ENCODE results near the gene STX1B.
"Not testable (repeated sequence)": the region's sequence is repeated elsewhere in the genome, so short reads cannot be mapped to it uniquely, and the experiment has no call there.

The STX1B gene

DNA sequence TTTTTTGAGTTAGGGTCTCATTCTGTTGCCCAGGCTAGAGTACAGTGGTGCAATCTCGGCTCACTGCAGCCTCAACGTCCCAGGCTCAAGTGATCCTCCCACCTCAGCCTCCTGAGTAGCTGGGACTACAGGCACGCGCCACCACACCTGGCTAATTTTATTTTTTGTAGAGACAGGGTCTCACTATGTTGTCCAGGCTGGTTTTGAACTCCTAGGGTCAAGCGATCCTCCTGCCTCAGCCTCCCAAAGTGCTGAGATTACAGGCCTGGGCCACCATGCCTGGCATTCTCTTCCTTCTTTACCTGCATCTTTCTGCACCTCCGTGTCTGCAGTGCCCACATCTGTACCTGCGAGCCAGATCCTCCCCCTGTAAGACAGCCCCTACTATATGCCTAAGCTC lies 1.4 kb upstream of the STX1B start:
- DNase-seq, result not testable (repeated sequence)

DNA sequence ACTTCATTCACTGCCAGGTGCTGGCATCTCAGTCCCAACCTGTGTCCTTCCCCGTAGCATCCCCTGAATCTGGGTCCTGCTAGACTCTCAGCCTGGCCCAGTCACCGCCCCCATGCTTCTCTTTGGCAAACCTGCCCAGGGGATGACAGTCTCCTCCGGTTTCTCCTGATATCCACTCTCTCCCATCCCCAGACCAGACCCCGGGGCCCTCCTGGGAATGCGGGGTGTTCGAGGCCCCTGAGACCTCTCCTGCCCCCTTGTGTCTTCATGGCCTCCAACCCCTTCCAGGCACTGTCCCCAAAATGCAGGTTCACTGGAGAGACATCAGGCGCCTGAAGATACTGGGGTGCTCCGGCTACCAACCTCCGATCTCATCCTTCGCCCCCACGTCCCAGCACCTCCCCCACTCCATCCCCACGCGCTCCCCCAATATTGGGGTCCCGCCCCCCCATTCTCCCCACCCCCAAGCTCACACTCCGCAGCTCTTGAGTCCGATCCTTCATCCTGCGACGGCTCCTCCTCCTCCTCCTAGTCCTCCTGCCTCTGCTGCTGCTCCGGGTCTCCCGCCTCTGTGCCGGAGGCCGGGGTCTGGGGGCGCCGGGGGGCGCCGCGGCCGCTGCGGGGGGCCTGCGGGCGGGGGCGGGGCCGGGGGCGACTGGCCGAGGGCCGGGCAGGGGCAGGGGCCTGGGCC lies 399 bp downstream of the STX1B start:
- DNase-seq, result peak in 1 of 6 experiments; percentile 16

DNA sequence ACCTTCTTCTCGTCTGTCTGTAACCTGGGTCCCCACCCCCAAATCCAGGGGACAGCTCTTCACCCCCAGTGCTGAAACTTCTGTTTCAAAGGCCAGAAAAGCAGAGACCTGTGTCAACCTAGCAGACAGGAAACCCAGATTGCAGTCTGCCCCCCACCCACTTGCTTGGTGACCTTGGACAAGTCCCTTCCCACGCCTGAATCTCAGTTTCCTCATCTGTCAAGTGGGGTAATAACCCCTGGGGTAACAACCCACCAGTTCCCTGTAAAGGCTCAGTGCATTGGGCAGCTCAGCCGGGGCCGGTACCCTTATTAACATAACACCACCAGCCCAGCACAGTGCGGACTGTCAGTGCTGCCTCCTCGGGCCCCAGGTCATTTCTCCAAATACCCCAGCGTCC lies 1.3 kb downstream of the STX1B start:
- DNase-seq, result no peak

DNA sequence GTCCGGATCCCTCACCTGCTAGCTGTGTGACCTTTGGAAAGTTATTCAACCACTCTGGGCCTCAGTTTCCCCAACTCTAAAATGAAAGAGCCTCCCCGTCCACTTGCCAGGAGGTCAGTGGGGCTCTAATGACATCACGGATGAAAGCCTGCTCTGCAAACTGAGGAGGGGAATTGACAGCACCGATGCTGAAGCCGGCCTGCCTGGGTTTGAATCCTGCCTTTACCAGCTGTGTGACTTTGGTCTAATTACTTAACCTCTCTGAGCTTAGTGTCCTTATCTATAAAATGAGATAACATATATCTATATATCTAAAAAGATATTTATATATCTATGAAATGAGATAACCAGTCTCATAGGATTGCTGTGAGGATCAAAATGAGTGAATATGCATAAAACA lies 1.9 kb downstream of the STX1B start:
- no peak for DNase-seq

DNA sequence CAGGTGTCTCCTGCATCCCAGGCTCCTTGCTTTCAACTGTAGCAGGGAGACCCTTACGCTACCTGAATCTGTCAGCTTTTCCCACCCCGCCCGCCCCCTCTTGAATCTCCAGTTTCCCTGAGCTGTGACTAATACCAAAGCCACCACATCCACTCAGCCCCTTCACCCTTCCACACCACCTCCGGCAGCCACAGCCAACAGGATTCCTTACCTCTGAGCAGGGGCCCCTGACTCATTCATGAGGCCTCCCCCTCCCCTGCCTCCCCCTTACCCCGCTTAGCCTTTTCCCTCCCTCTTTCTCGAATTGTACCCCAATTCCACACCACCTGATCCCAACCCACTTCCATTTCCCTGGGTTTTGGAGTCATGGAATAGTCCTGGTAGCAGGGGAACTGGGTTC lies 2.3 kb downstream of the STX1B start:
- DNase-seq, result no peak

DNA sequence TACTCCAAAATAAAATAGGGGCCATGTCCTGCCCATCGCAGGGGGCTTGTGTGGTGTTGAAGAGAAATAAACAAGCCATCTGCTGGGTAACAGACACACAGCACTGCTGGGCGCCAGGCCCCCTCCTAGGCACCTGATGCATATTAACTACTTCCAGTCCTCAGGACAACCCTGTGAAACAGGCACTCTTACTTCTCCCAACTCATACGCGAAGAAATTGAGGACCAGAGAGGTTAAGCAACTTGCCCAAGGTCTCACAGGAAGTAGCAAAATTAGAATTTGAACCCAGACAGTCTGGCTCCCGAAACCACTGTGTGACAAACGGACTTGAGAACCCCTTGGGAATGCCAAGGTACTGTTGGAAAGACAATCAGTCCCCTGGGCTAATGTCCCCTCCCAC lies 2.8 kb downstream of the STX1B start:
- DNase-seq, result no peak

DNA sequence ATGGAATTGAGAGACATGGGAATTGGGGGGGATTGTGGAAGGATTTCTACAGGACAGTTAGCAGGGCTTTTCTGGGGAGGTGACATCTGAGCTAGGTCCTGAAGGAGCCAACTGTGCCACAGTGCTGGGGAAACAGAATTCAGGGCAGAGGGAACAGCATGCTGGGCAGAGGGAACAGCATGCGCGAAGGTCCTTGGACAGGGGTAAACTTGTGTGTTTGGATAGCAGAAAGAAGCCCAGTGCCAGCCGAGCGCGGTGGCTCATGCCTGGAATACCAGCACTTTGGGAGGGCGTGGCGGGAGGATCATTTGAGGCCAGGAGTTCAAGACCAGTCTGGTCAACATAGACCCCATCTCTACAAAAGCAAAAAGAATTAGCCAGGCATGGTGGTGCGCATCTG lies 3.8 kb downstream of the STX1B start:
- no peak for DNase-seq

DNA sequence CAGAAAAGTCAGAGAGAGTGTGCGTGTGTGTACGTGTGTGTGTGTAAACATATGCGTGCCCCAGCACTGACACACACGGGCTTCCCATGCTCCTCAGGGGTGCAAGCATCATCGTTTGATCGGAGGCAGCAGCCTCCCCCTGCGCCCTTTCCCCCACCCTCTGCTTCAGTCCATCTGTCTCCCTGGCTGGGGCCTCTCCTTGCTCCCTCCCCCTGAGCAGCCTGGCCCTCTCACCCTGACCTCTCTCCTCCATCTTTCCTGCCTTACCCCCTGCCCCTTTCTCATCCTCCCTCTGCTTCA lies 4.4 kb downstream of the STX1B start:
- DNase-seq, result no peak

DNA sequence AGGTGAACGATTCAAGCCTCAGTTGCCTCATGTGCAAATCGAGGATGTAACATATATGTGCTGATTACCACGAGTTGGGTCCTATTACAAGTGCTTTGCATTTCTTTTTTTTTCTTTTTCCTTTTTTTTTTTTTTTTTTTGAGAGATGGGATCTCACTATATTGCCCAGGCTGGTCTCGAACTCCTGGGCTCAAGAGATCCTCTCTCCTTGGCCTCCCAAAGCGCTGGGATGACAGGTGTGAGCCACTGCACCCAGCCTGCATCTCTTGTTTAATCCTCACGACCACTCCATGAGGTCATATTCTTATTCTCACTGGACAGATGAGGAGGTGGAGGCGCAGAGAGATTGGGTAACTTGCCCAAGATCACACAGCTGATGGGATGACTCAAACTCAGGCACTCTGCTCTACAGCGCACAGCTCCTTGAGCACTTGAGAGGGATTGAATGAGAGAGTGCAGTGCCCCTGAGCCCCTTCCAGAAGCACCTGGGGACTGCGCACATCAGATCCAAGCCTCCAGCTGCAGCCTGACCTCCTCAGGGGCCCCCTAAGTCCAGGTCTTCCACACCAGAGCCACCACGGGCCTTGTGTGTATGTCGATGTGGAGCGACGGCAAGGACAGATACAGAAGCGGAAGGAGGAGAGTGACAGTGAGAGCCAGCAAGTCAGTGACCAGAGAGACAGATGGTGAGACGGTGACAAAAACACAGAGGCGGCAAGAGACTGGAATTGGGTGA lies 4.9 kb downstream of the STX1B start:
- no peak for DNase-seq

DNA sequence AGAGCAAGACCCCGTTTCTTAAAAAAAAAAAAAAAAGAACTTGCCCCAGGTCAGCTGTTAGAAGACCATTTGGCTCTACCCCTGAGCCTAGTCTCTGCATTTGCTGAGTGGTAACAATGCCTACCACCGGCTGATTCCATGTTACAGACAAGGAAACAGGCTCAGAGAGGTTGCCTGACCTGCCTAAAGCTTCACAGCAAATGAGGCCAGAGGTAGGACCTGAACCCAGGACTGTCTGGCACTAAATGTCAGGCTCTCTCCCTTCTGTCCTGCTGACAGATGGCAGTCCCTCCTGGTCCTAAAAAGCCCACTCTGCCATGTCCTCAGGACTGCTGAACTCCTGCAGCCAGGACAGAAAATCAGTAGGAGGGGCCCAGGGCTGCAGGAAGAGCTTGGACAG lies 5.8 kb downstream of the STX1B start:
- DNase-seq, result no peak

DNA sequence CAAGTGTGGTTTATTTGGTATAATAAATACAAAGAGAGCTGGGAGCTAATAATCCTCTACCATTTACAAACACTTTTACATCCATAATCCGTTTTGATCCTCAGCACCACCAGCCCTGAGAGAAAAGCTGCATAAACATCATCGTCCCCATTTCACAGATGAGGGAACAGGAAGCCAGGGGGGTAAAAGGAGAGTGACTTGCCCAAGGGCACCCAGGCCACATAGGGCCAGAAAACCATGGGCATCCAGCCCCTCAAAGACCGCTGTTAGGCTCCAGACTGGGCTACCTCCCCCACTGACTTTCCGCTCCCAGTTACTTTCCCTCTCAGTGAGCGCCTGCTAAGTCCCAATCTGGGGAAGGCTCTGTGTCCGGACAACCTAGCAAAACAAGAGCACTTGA lies 6.7 kb downstream of the STX1B start:
- DNase-seq, result no peak

DNA sequence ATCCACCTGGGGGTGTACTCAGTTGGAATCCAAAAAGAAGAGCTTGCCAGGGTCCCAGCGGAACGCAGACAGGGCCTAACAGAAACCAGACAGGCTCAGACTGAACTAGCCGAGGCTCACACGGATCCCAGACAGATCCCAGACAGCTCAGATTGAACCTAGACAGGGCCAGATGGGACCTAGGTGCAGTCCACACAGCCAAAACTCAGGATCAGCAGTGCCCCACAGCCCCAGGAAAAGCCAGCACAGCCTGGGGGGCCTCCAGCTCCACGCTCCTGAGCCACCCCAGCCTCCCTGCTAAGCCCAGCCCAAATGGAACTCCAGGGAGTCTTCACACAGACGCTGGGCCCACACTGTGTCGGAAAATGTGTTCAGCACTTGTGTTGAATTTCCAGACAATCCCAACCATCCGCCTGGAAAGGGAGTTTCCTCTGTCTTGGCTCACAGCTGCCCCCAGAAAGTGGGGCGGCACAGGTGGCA lies 7.5 kb downstream of the STX1B start:
- DNase-seq, result no peak

DNA sequence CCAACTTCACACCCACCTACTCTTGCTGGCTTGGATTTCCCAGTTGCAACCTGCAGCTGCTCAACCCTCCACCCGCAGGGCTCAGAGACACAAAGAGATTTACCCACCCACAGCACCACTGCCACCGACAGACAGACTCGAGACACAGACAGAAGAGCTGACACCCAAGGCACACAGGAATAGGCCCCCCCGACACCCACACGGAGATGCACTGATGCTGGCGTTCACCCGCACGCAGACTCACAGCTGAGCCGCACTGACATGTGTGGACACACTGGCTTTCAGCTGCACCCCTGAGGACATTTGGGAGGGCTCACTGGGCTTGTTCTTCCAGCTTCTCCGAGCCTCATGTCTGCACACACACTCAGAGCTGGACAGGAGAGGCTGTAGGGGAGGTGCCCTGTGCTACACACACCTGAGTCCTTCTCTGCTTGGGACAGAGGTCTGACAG lies 8.2 kb downstream of the STX1B start:
- no peak for DNase-seq

DNA sequence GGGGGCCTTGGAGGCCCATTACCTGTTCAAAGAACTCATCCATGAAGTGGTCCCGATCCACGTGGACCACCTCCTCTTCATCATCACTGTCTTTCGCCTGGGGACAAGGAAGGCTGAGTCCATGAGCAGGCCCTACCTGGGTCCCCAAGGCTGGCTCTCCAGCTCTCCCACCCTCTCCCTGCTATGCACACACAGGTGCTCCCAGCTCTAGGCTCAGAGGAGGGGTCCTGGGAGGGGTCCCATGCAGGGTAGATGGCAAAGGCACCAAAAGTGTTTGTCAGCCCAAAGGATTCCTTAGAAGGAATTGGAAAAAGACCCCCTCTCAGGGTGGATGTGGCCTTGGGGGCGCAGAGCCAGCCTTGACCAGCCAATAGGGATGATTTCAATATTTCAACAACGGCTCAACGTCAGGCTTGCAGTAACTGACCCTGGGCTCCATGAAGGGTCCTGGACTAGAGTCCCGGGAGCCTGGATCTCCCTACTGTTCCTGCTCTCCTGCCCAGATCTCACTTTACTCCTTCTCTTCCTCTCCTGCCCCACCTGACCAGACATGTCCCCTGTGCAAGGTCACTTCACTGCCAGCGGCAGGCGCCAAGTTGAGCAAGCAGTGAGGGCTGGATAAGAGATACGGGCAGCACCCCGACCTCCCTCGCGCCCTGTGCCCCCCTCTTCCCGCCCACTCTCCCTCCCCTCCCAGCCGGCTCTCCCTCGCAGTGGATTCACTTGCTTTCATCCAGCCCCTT lies 8.8 kb downstream of the STX1B start:
- no peak for DNase-seq

DNA sequence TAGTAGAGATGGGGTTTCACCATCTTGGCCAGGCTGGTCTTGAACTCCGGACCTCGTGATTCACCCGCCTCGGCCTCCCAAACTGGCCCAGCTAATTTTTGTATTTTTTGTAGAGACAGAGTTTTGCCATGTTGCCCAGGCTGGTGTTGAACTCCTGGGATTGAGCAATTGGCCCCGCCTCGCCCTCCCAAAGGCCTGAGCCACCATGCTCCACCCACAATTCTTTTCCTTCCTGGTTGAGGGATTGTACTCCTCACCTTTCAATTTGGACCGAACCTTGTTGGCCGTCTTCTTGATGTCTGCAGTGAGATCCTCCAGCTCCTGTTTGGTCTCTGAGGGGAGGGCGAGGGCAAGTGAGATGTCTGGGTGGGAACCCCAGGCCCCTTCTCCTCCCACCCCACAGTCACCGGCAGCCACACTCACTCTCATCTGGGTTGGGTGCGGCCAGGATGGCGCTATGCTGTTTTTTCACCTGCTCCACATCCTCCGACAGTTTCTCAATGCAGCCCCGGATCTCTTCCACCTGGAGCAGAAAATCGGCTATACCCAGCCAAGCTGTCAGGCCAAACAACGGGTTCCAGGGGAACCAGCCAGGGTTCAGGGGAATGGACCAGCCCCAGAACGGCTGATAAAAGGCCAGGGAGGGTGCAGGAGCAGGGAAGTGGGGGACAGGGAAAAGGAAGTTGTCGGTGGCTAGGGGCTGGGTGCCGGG lies 9.6 kb downstream of the STX1B start:
- no peak for DNase-seq

DNA sequence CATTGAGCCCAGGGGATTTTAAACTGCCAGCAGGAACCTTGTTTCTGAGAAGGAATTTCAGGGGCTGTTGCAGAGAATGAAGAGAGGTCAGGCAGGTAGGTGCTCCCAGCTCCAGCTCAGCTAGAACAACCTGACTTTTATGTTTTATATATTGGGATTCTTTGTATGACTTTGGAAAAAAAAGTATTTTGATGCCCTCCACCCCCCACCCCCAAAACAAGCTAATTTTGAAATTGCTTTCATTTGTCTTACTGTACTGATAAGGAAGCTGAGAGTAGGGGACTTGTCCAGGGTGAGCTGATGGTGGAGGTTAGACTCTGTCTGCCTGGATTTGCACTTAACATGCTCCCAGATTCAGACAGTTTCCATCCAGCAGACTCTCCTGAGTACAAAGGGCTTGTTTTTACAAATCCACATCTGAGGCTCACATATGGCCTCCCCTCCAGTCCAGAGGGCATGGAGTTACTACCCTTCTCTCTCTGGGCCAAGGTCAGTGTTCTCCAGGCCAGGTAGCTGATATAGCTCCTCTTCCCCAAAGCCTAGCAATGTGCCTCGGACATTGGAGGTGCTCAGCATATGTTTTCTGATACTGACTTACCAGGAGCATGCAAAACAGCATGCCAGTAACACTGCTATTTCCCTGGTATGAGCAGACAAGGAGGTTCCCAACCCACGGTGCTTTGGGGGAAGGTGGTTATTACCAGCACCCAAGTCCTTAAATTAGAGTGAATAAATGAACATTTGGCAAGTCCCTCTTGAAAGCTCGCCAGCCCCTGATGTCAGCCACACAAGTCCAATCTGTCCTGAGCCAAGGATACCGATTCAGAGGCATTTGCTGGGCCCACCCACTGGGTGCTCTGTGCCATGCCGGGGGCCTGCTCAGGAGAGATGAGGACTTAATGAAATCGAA lies 11.3 kb downstream of the STX1B start:
- no peak for DNase-seq

DNA sequence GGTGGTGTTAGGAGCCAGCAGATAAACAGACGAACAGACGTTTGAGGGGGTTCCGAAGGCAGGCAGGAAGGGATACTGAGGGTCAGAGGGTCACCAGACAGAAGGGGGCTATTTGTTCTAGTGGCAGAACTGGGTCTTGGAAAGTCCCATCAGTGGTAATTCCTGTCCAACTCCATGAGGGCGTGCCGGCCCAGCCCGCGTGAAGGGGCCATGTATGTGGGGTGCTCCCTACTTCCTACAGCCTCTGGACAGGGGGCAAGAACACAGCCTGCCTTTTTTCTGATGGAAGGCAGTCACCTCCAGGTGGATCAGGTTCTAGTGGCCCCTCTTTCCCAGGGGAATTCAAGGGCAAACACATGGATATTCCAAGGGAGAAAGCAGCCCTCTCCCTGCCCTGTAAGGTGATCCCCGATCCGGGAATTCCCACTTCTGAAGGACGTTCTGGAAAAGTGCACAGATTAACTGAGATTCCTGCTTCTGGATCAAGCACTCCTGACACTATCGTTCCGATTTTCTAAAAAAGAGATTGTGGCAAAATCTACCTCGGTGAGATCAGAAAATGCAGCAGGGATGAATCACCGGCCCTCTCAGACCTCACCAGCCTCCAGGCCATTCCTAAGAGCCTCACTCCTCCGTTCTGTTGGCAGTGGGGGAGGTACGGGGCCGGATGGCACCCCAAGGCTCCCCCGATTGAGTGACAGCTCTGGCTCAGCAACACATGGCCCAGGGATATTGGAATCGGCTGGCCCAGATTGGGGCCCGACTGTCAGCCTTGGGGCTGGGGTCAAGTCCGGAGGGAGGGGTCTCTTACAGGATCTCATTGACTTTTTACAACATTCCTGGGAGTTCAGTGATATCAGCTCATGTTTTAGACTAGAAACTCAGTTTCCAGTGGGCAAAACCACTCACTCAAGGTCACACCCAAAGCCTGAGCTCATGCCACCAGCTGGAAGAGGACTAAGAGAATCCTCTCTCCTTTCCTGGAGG lies 12.4 kb downstream of the STX1B start:
- no peak for DNase-seq

DNA sequence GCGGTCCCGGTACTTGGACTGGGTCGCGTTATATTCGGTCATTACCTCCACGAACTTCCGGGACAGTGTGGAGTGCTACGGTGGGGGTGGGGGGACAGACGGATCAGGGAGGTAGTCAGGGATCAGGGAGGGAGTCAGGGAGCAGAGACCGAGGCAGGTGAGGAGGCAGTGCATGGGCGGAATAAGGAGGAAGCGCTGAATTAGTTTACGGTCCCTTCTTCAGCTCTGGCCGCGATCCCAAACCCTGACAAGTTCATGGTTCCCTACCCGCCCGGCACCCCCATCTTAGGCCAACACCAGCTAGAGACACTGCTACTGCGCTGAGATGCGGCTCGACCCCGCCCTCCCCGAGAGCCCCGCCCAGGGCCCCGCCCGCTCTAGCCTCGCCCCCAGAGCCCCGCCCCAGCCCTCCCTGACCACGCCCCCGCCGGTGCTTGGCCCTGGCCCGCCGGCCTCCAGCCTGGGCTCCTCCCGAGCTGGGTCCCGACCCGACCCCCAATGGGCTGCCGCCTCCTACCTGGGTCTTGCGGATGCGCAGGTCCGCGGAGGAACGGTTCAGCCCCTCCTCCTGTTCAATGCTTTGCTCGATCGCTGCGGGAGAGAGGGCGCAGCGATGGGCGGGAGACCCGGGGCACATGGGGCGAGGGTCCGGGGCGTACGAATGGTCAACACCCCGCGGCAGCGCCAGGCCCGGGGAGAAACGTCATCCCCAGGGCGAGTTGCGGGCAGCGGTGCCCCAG lies 13.3 kb downstream of the STX1B start:
- DNase-seq, result peak; percentile 53 to 80 (median 78)

DNA sequence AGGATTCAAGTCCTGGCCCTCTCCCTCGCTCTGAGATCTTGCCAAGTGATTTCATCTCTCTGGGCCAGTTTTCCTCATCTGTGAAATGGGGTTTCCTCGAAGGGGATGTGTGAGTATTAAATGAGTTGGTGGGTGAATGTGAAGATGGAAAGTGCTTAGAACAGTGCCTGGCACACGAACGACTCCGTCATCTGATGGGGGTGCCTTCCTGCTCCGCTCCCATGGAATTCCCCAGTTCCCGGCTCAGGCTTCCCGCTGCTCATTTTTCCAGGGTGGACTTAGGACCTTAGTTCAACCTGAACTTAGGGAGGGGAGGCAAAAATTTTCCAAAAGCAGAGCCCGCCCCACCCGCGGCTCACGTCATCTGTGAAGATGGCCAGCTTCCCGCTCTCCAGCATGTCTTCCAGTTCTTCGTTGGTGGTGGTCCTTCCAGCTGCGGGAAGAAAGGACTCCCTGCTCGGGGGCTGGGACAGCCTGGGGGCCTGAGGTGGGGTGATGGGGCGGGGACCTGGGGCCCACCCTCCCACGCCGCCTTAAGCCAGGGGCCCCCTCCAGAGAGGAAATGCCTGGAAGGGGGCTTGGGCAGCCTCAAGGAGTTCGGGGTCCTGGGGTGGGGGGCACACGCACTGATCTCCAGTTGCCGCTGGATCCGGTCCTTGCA lies 14.0 kb downstream of the STX1B start:
- DNase-seq, result no peak

DNA sequence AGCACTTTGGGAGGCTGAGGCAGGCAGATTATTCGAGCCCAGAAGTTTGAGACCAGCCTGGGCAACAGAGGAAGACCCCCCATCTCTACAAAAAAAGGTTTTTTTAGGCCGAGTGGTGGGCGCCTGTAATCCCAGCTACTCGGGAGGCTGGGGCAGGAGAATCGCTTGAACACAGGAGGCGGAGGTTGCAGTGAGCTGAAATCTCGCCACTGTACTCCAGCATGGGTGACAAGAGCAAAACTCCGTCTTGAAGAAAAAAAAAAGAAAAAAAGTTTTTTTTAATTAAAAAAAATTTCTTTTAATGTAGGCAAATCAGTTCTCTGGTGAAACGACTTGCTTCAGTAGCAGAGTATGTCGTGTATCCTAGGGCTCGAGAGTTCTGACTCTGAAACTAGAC lies 14.5 kb downstream of the STX1B start:
- DNase-seq, result no peak
